ENCODE measurements around the gene UGCG. TPM values are rescaled to one million over a fixed set of nuclear protein-coding genes. Genes with fewer than 3 reads are reported as not detected.
"Not testable (repeated sequence)": the region's sequence is repeated elsewhere in the genome, so short reads cannot be mapped to it uniquely, and the experiment has no call there.

The UGCG gene
- total RNA-seq, 4 donors from 2014 or later, result 12.5 to 30.4 (median 21.2) TPM

- no peaks in the 10 kb centered on the region for H3K4me1 ChIP-seq
- intact Hi-C loops (cut with DNase I), result no loop called here
- no peak for DNase-seq
Observed at GRCh38 chr9:111870774-111871498, 25.7 kb upstream of the UGCG start.

DNA sequence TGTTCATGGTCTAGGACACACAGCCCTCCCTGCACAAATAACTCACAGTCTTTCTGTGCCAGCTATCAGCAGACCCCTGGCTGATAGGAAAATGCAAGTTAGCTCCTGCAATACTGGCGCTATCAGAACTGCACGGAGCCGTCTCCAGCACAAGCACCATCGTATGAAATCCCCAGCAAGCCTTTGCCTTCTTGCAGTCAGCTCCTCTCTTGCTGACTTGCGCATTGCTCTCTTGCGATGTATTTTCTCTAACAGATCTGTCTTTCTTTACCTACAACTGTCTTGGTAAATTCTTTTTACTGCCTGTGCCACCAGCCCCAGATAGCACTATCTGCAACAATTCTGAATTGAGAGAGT lies 25.1 kb upstream of the UGCG start:
- intact Hi-C loops (cut with DNase I), result no loop called here
- H3K9me3 ChIP-seq, result no peaks in the 10 kb centered on the region
- DNase-seq, result no peak
- no peak overlapping the region for H3K4me3 ChIP-seq (replicated peaks in 1 of 3)
- no peaks in the 10 kb centered on the region for H3K27me3 ChIP-seq
- 74 to 81% methylated on average over 6 of the region's 6 CpGs for WGBS, 2 donors
- no peak overlapping the region for H3K27ac ChIP-seq
- TF ChIP-seq, protein P1, sequence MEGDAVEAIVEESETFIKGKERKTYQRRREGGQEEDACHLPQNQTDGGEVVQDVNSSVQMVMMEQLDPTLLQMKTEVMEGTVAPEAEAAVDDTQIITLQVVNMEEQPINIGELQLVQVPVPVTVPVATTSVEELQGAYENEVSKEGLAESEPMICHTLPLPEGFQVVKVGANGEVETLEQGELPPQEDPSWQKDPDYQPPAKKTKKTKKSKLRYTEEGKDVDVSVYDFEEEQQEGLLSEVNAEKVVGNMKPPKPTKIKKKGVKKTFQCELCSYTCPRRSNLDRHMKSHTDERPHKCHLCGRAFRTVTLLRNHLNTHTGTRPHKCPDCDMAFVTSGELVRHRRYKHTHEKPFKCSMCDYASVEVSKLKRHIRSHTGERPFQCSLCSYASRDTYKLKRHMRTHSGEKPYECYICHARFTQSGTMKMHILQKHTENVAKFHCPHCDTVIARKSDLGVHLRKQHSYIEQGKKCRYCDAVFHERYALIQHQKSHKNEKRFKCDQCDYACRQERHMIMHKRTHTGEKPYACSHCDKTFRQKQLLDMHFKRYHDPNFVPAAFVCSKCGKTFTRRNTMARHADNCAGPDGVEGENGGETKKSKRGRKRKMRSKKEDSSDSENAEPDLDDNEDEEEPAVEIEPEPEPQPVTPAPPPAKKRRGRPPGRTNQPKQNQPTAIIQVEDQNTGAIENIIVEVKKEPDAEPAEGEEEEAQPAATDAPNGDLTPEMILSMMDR (IDR thresholded peaks at IDR 0.05), result no peak
- TF ChIP-seq POLR2A (IDR thresholded peaks at IDR 0.05), result no peak
- H3K36me3 ChIP-seq, result no peaks in the 10 kb centered on the region
- no peaks in the 10 kb centered on the region for H3K4me1 ChIP-seq

More at GRCh38 chr9:111870774-111871498, 25.7 kb upstream of the UGCG start:
- H3K9me3 ChIP-seq, result no peaks in the 10 kb centered on the region
- WGBS, 2 donors, result 91 to 98% methylated on average over 3 of the region's 3 CpGs
- H3K27ac ChIP-seq, result no peak overlapping the region
- H3K27me3 ChIP-seq, result no peaks in the 10 kb centered on the region
- no peak for TF ChIP-seq POLR2A (IDR thresholded peaks at IDR 0.05)
- TF ChIP-seq, protein P1 (IDR thresholded peaks at IDR 0.05), result no peak
- no peak overlapping the region for H3K4me3 ChIP-seq (replicated peaks in 1 of 3)
- H3K36me3 ChIP-seq, result no peaks in the 10 kb centered on the region

GRCh38 chr9:111872886-111873285 lies 23.7 kb upstream of the UGCG start:
- H3K27me3 ChIP-seq, result no peaks in the 10 kb centered on the region
- H3K9me3 ChIP-seq, result no peaks in the 10 kb centered on the region
- DNase-seq, result no peak
- WGBS, 2 donors, result 80 to 87% methylated on average over 3 of the region's 3 CpGs
- no peak overlapping the region for H3K27ac ChIP-seq
- no peaks in the 10 kb centered on the region for H3K36me3 ChIP-seq
- TF ChIP-seq, protein P1 (IDR thresholded peaks at IDR 0.05), result no peak
- no peak for TF ChIP-seq POLR2A (IDR thresholded peaks at IDR 0.05)
- H3K4me3 ChIP-seq (replicated peaks in 1 of 3), result no peak overlapping the region
- H3K4me1 ChIP-seq, result no peaks in the 10 kb centered on the region
- intact Hi-C loops (cut with DNase I), result no loop called here

GRCh38 chr9:111873901-111874300 lies 22.7 kb upstream of the UGCG start:
- no peak overlapping the region for H3K27ac ChIP-seq
- no peaks in the 10 kb centered on the region for H3K9me3 ChIP-seq
- no peak for DNase-seq
- WGBS, 2 donors, result 91 to 97% methylated on average over 6 of the region's 6 CpGs
- no peaks in the 10 kb centered on the region for H3K4me1 ChIP-seq
- no peak for TF ChIP-seq POLR2A (IDR thresholded peaks at IDR 0.05)
- TF ChIP-seq, protein P1 (IDR thresholded peaks at IDR 0.05), result no peak
- no peaks in the 10 kb centered on the region for H3K36me3 ChIP-seq
- H3K27me3 ChIP-seq, result no peaks in the 10 kb centered on the region
- intact Hi-C loops (cut with DNase I), result no loop called here
- H3K4me3 ChIP-seq (replicated peaks in 1 of 3), result no peak overlapping the region

- no peak overlapping the region for H3K4me3 ChIP-seq (replicated peaks in 1 of 3)
Observed at GRCh38 chr9:111874500-111874899, 22.1 kb upstream of the UGCG start.

GRCh38 chr9:111875291-111875690 lies 21.3 kb upstream of the UGCG start:
- intact Hi-C loops (cut with DNase I); H3K27me3 ChIP-seq; H3K4me3 ChIP-seq (replicated peaks in 1 of 3); H3K36me3 ChIP-seq; H3K9me3 ChIP-seq; DNase-seq; H3K4me1 ChIP-seq; H3K27ac ChIP-seq: not testable (repeated sequence)
- 45 to 72% methylated on average over 1 of the region's 1 CpG for WGBS, 2 donors

More at GRCh38 chr9:111874500-111874899, 22.1 kb upstream of the UGCG start:
- no peaks in the 10 kb centered on the region for H3K9me3 ChIP-seq
- DNase-seq, result no peak
- TF ChIP-seq, protein P1 (IDR thresholded peaks at IDR 0.05), result no peak
- no peak for TF ChIP-seq POLR2A (IDR thresholded peaks at IDR 0.05)
- intact Hi-C loops (cut with DNase I), result no loop called here
- H3K27ac ChIP-seq, result no peak overlapping the region
- H3K4me1 ChIP-seq, result no peaks in the 10 kb centered on the region
- H3K27me3 ChIP-seq, result no peaks in the 10 kb centered on the region
- H3K36me3 ChIP-seq, result no peaks in the 10 kb centered on the region
- WGBS, 2 donors, result 61 to 71% methylated on average over 2 of the region's 2 CpGs

GRCh38 chr9:111875691-111876090 lies 20.9 kb upstream of the UGCG start:
- H3K4me1 ChIP-seq; H3K27me3 ChIP-seq; H3K36me3 ChIP-seq; H3K27ac ChIP-seq; DNase-seq; H3K4me3 ChIP-seq (replicated peaks in 1 of 3); intact Hi-C loops (cut with DNase I); H3K9me3 ChIP-seq: not testable (repeated sequence)
- WGBS, 2 donors, result 92 to 93% methylated on average over 3 of the region's 3 CpGs

Data from thyroid gland (tissue), 4 donors.